Activated CD4-positive, alpha-beta T cell treated with anti-CD3 and anti-CD28 coated beads for 1 hour (primary cell): ENCODE results near the gene KLHL6.
"Not testable (repeated sequence)": the region's sequence is repeated elsewhere in the genome, so short reads cannot be mapped to it uniquely, and the experiment has no call there.

ENCODE experiments used
- DNase-seq: peaks from one replicate; pipeline ENCODE4 v3.0.0-alpha.2; 2020

Gene KLHL6

GRCh38 chr3:183555541-183556081 lies at the start of gene KLHL6:
KLHL6 (minus strand) TSS chr3:183555706; CDS start chr3:183555653, 53 bp downstream.
- peak; percentile 50 for DNase-seq

GRCh38 chr3:183597959-183598358 lies 42.5 kb upstream of the KLHL6 start:
- no peak for DNase-seq

GRCh38 chr3:183594636-183595035 lies 39.1 kb upstream of the KLHL6 start:
- DNase-seq, result no peak

GRCh38 chr3:183592821-183593220 lies 37.3 kb upstream of the KLHL6 start:
- DNase-seq, result no peak

GRCh38 chr3:183591881-183592521 lies 36.5 kb upstream of the KLHL6 start:
- no peak for DNase-seq

GRCh38 chr3:183590442-183590841 lies 34.9 kb upstream of the KLHL6 start:
- DNase-seq, result no peak

- no peak for DNase-seq
Measured at GRCh38 chr3:183587336-183587735, 31.8 kb upstream of the KLHL6 start.

- no peak for DNase-seq
Measured at GRCh38 chr3:183586477-183586876, 31.0 kb upstream of the KLHL6 start.

- DNase-seq, result no peak
Measured at GRCh38 chr3:183584914-183585280, 29.4 kb upstream of the KLHL6 start.

- no peak for DNase-seq
Measured at GRCh38 chr3:183584246-183584913, 28.9 kb upstream of the KLHL6 start.

GRCh38 chr3:183583331-183584245 lies 28.1 kb upstream of the KLHL6 start:
- no peak for DNase-seq

- no peak for DNase-seq
Measured at GRCh38 chr3:183582161-183582560, 26.7 kb upstream of the KLHL6 start.

- DNase-seq, result no peak
Measured at GRCh38 chr3:183581496-183582155, 26.1 kb upstream of the KLHL6 start.

- DNase-seq, result no peak
Measured at GRCh38 chr3:183579967-183580900, 24.7 kb upstream of the KLHL6 start.

- no peak for DNase-seq
Measured at GRCh38 chr3:183578179-183578578, 22.7 kb upstream of the KLHL6 start.

GRCh38 chr3:183577346-183577745 lies 21.8 kb upstream of the KLHL6 start:
- DNase-seq, result no peak

- no peak for DNase-seq
Measured at GRCh38 chr3:183576487-183577107, 21.1 kb upstream of the KLHL6 start.

GRCh38 chr3:183572935-183573334 lies 17.4 kb upstream of the KLHL6 start:
- DNase-seq, result no peak

- DNase-seq, result not testable (repeated sequence)
Measured at GRCh38 chr3:183570191-183570590, 14.7 kb upstream of the KLHL6 start.

GRCh38 chr3:183566880-183567279 lies 11.4 kb upstream of the KLHL6 start:
- no peak for DNase-seq

- DNase-seq, result no peak
Measured at GRCh38 chr3:183564046-183564445, 8.5 kb upstream of the KLHL6 start.
